ENCODE data around the gene WNK2.

WNK2 gene

GRCh38 chr9:93260263-93261066 is 76.5 kb downstream of the WNK2 start:
- H3K27ac ChIP-seq (ENCODE audit: insufficient read depth, low read depth, low read length, poor library complexity, severe bottlenecking) = no peak overlapping the region
- 94% methylated on average over 12 of the region's 12 CpGs for WGBS, 2 experiments
- H3K9me3 ChIP-seq (ENCODE audit: control insufficient read depth, low read length) = no peaks in the 10 kb centered on the region
- H3K4me3 ChIP-seq (ENCODE audit: insufficient read depth, low read depth, low read length) = no peak overlapping the region
- H3K36me3 ChIP-seq (ENCODE audit: control insufficient read depth, insufficient read depth, low read length) = no peaks in the 10 kb centered on the region
- H3K27me3 ChIP-seq (ENCODE audit: control insufficient read depth, insufficient read depth, low read length, poor library complexity, severe bottlenecking) = no peaks in the 10 kb centered on the region
- H3K4me1 ChIP-seq (ENCODE audit: control insufficient read depth, insufficient read depth, low read length) = no peaks in the 10 kb centered on the region

- Histone ChIP-seq H3K27me3 (ENCODE audit: control insufficient read depth, insufficient read depth, low read length, poor library complexity, severe bottlenecking) (no peaks in the 10 kb centered on the region), H3K9me3 (ENCODE audit: control insufficient read depth, low read length) (no peaks in the 10 kb centered on the region), H3K27ac (ENCODE audit: insufficient read depth, low read depth, low read length, poor library complexity, severe bottlenecking) (no peak overlapping the region), H3K36me3 (ENCODE audit: control insufficient read depth, insufficient read depth, low read length) (no peaks in the 10 kb centered on the region), H3K4me1 (ENCODE audit: control insufficient read depth, insufficient read depth, low read length) (no peaks in the 10 kb centered on the region), H3K4me3 (ENCODE audit: insufficient read depth, low read depth, low read length) (no peak overlapping the region)
- WGBS, 2 experiments = 84 to 88% methylated on average over 10 of the region's 10 CpGs
Measured at GRCh38 chr9:93261281-93261680, 77.3 kb downstream of the WNK2 start.

- H3K9me3 ChIP-seq (ENCODE audit: control insufficient read depth, low read length) = no peaks in the 10 kb centered on the region
- H3K27ac ChIP-seq (ENCODE audit: insufficient read depth, low read depth, low read length, poor library complexity, severe bottlenecking) = no peak overlapping the region
- no peaks in the 10 kb centered on the region for H3K27me3 ChIP-seq (ENCODE audit: control insufficient read depth, insufficient read depth, low read length, poor library complexity, severe bottlenecking)
- WGBS, 2 experiments = 94% methylated on average over 26 of the region's 26 CpGs
- no peak overlapping the region for H3K4me3 ChIP-seq (ENCODE audit: insufficient read depth, low read depth, low read length)
- H3K36me3 ChIP-seq (ENCODE audit: control insufficient read depth, insufficient read depth, low read length) = no peaks in the 10 kb centered on the region
- H3K4me1 ChIP-seq (ENCODE audit: control insufficient read depth, insufficient read depth, low read length) = no peaks in the 10 kb centered on the region
Measured at GRCh38 chr9:93261735-93262523, 78.0 kb downstream of the WNK2 start.

- 88 to 89% methylated on average over 19 of the region's 19 CpGs for WGBS, 2 experiments
Measured at GRCh38 chr9:93262537-93263310, 78.8 kb downstream of the WNK2 start.

GRCh38 chr9:93263334-93264229 is 79.6 kb downstream of the WNK2 start:
- Histone ChIP-seq H3K36me3 (ENCODE audit: control insufficient read depth, insufficient read depth, low read length) (no peaks in the 10 kb centered on the region), H3K4me3 (ENCODE audit: insufficient read depth, low read depth, low read length) (no peak overlapping the region), H3K27ac (ENCODE audit: insufficient read depth, low read depth, low read length, poor library complexity, severe bottlenecking) (no peak overlapping the region), H3K9me3 (ENCODE audit: control insufficient read depth, low read length) (no peaks in the 10 kb centered on the region), H3K27me3 (ENCODE audit: control insufficient read depth, insufficient read depth, low read length, poor library complexity, severe bottlenecking) (no peaks in the 10 kb centered on the region), H3K4me1 (ENCODE audit: control insufficient read depth, insufficient read depth, low read length) (no peaks in the 10 kb centered on the region)
- WGBS, 2 experiments = 91 to 92% methylated on average over 31 to 33 of the region's 41 CpGs

More at GRCh38 chr9:93262537-93263310, 78.8 kb downstream of the WNK2 start:
- Histone ChIP-seq H3K4me3 (ENCODE audit: insufficient read depth, low read depth, low read length) (no peak overlapping the region), H3K27ac (ENCODE audit: insufficient read depth, low read depth, low read length, poor library complexity, severe bottlenecking) (no peak overlapping the region), H3K9me3 (ENCODE audit: control insufficient read depth, low read length) (no peaks in the 10 kb centered on the region), H3K4me1 (ENCODE audit: control insufficient read depth, insufficient read depth, low read length) (no peaks in the 10 kb centered on the region), H3K27me3 (ENCODE audit: control insufficient read depth, insufficient read depth, low read length, poor library complexity, severe bottlenecking) (no peaks in the 10 kb centered on the region), H3K36me3 (ENCODE audit: control insufficient read depth, insufficient read depth, low read length) (no peaks in the 10 kb centered on the region)

- Histone ChIP-seq H3K9me3 (ENCODE audit: control insufficient read depth, low read length) (no peaks in the 10 kb centered on the region), H3K36me3 (ENCODE audit: control insufficient read depth, insufficient read depth, low read length) (no peaks in the 10 kb centered on the region), H3K4me1 (ENCODE audit: control insufficient read depth, insufficient read depth, low read length) (no peaks in the 10 kb centered on the region), H3K27ac (ENCODE audit: insufficient read depth, low read depth, low read length, poor library complexity, severe bottlenecking) (no peak overlapping the region), H3K27me3 (ENCODE audit: control insufficient read depth, insufficient read depth, low read length, poor library complexity, severe bottlenecking) (no peaks in the 10 kb centered on the region), H3K4me3 (ENCODE audit: insufficient read depth, low read depth, low read length) (no peak overlapping the region)
- WGBS, 2 experiments = 90 to 91% methylated on average over 14 of the region's 14 CpGs
Measured at GRCh38 chr9:93264338-93265125, 80.6 kb downstream of the WNK2 start.

GRCh38 chr9:93265301-93265971 is 81.5 kb downstream of the WNK2 start:
- H3K9me3 ChIP-seq (ENCODE audit: control insufficient read depth, low read length) = no peaks in the 10 kb centered on the region
- H3K27ac ChIP-seq (ENCODE audit: insufficient read depth, low read depth, low read length, poor library complexity, severe bottlenecking) = no peak overlapping the region
- no peaks in the 10 kb centered on the region for H3K36me3 ChIP-seq (ENCODE audit: control insufficient read depth, insufficient read depth, low read length)
- no peak overlapping the region for H3K4me3 ChIP-seq (ENCODE audit: insufficient read depth, low read depth, low read length)
- 93 to 94% methylated on average over 12 of the region's 12 CpGs for WGBS, 2 experiments
- H3K4me1 ChIP-seq (ENCODE audit: control insufficient read depth, insufficient read depth, low read length) = no peaks in the 10 kb centered on the region
- H3K27me3 ChIP-seq (ENCODE audit: control insufficient read depth, insufficient read depth, low read length, poor library complexity, severe bottlenecking) = no peaks in the 10 kb centered on the region

- no peaks in the 10 kb centered on the region for H3K4me1 ChIP-seq (ENCODE audit: control insufficient read depth, insufficient read depth, low read length)
- WGBS, 2 experiments = 93 to 95% methylated on average over 6 of the region's 6 CpGs
- H3K27me3 ChIP-seq (ENCODE audit: control insufficient read depth, insufficient read depth, low read length, poor library complexity, severe bottlenecking) = no peaks in the 10 kb centered on the region
- H3K9me3 ChIP-seq (ENCODE audit: control insufficient read depth, low read length) = no peaks in the 10 kb centered on the region
- H3K36me3 ChIP-seq (ENCODE audit: control insufficient read depth, insufficient read depth, low read length) = no peaks in the 10 kb centered on the region
- H3K4me3 ChIP-seq (ENCODE audit: insufficient read depth, low read depth, low read length) = no peak overlapping the region
- no peak overlapping the region for H3K27ac ChIP-seq (ENCODE audit: insufficient read depth, low read depth, low read length, poor library complexity, severe bottlenecking)
Measured at GRCh38 chr9:93265972-93266371, 82.0 kb downstream of the WNK2 start.

Data from ectodermal cell (in vitro differentiated cells).